Ramos (cell line): ENCODE results near the gene PITHD1.

Experiments used
- in situ Hi-C: fragments of 300-500 bp; cut with MboI; formaldehyde crosslinking; loops from one replicate; pipeline ENCODE4 v1.14.3; 2022; ENCODE audit warnings: low sequenced_read_pairs; ENCODE audit not compliant: unreplicated experiment

Gene PITHD1

GRCh38 chr1:23796466-23797271, 18.5 kb downstream of the PITHD1 start:
- in situ Hi-C loops: no loop called here

GRCh38 chr1:23797478-23798448, 19.5 kb downstream of the PITHD1 start:
- in situ Hi-C loops: no loop called here

DNA sequence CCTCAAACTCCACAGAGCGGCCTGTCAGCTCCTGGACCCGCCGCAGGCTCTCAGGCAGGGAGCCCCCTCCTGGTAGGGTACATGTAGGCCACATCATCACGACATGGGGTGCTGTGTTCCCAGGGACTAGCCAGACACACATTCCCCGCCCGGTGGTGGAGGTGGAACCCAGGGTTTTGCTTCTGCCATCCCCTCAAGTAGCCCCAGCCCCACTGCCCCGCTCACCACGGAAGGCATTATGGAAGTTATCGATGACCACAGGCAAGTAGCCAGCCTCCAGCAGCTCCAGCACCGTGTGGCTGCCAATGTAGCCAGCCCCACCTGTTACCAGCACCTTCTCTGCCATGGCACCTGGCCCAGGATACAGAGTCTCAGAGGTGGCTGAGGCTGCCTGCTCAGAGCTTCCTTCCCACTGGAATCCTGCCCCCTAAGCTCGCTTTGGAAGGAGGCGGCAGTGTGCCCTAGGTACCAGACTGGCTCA, 20.5 kb downstream of the PITHD1 start:
- in situ Hi-C loops: no loop called here

DNA sequence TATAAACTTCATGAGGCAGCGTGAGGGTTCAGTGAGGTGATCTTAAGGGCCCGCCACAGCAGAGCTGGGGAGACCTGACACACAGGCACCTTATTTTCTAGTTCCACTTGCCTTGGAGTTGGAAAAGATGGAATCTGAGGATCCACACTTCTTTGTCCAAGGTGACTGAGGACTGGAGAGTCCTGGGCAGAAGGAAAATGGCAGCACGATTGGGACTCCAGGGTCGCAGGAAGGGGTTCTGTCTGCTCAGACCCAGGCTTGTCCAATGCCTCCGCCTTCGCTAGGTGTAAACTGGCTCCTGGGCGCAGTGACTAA, 21.0 kb downstream of the PITHD1 start:
- in situ Hi-C loops: no loop called here

- in situ Hi-C loops: loop anchor here (25.0 kb wide), 1 partner anchor 588 kb away; no protein-coding TSS in a partner anchor
Observed at GRCh38 chr1:23799570-23800399, 21.6 kb downstream of the PITHD1 start.

DNA sequence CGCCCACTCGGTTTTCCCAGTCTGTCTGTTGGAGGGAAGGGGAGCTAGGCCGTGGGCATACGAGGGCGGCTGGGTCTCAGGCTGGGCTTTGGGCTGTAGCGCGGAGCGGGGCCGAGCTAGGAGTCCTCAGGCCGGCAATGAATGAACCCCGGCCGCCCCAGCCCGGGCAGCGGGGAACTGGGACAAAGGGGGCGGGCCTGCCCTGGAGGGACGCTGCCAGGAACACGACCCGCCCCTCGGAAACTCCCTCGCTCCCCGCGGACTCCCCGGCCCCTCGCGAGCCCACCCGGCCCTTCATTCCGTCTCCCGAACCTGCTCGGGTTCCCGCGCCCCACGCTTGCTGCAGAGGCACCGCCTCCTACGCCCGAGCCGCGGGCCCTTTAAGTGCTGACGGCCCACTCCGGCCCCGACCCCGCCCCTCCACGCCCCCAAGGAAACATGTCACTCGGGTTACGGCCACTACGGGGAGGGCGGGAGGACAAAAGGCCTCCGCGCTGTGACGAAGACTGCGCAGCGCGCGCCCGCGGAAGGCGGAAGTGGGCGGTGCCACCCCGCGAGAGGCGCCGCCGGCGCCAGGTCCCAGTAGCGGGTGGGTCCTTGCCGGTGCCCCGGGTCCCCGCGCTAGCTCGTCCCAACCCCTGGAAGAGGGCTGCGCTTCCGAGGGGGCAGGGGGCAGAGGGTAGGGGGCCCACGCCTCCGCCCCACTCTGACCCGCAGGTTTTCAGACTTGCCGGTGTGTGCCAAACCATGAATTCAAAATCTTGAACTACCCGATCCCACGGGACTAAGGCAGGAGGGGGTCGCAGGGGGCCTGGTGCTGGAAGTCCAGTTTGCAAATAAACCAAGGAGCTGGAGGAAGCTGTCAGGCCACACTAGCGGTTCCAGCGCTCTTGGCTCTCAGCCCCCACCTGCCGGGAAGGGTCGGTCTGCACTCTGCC, 22.5 kb downstream of the PITHD1 start, which contains the start of gene GALE:
TSS of gene GALE (minus strand) at position 355 of the 938 bp plus-strand sequence. CDS start 1,747 bp downstream, outside the sequence.
- in situ Hi-C loops: loop anchor here (25.0 kb wide), 1 partner anchor 587 kb away; no protein-coding TSS in a partner anchor

GRCh38 chr1:23801338-23801748, 23.1 kb downstream of the PITHD1 start:
- in situ Hi-C loops: loop anchor here (25.0 kb wide), 1 partner anchor 586 kb away; no protein-coding TSS in a partner anchor

DNA sequence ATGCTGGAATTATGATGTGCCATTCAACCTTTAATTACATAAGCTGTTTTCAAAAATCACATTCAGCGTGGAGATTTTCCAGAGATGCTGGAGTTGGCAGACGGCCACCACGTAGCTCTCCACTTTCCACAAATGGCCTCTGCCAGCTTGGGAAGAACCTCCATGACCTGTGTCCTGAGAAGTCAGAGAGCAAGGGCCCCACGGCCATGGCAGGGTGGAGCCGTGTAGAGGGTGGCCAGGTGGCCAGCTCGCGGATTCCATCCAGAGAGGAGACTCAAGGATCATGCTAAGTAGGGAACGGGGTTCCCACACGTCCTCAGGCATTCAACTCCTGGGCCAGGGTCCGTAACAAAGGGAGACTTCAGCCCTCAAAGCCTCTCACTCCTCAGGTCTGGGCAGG, 23.7 kb downstream of the PITHD1 start:
- in situ Hi-C loops: loop anchor here (25.0 kb wide), 1 partner anchor 585 kb away; no protein-coding TSS in a partner anchor

DNA sequence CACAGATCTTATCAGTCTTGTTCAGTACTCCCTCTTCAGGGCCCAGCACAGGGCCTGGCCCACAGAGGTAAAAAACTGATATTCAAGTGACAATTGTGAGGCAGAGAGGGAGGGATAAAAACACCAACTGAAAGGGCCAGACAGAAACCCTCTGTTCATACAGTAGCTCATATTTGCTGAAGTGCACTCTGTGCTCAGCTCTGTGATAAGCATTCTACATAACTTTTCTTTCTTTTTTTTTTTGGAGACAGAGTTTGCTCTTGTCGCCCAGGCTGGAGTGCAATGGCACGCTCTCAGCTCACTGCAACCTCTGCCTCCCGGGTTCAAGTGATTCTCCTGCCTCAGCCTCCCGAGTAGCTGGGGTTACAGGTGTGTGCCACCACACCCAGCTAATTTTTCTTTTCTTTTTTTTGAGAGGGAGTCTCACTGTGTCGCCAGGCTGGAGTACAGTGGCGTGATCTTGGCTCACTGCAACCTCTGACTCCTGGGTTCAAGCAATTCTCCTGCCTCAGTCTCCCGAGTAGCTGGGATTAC, 24.7 kb downstream of the PITHD1 start:
- in situ Hi-C loops: loop anchor here (25.0 kb wide), 1 partner anchor 584 kb away; no protein-coding TSS in a partner anchor

- in situ Hi-C loops: loop anchor here (25.0 kb wide), 1 partner anchor 584 kb away; no protein-coding TSS in a partner anchor
Observed at GRCh38 chr1:23803674-23804073, 25.5 kb downstream of the PITHD1 start.

GRCh38 chr1:23804183-23804835, 26.1 kb downstream of the PITHD1 start:
- in situ Hi-C loops: loop anchor here (25.0 kb wide), 1 partner anchor 583 kb away; no protein-coding TSS in a partner anchor

DNA sequence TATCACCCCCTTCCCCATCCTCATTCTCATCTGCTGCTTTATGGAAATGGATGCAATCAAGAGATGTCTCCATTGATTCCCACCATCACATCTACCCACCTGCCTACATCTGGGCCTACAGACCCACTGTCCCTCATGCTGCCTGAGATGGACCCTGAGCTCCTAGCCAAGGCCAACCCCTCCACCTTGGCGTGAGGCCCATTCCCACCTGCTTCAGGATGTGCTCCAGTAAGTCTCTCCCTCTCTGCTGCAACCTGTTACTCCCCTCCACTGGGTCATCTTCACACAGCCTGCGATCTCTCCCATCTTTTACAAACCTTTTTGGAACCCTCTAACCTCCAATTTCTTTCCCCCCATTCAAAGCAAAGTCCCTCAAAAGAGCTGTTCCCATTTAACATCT, 26.8 kb downstream of the PITHD1 start:
- in situ Hi-C loops: loop anchor here (5.0 to 25.0 kb wide), 2 partner anchors 112 to 582 kb away; no protein-coding TSS in a partner anchor

GRCh38 chr1:23806280-23806679, 28.1 kb downstream of the PITHD1 start:
- in situ Hi-C loops: loop anchor here (5.0 to 25.0 kb wide), 2 partner anchors 111 to 581 kb away; no protein-coding TSS in a partner anchor

- in situ Hi-C loops: loop anchor here (5.0 to 25.0 kb wide), 2 partner anchors 110 to 580 kb away; no protein-coding TSS in a partner anchor
Observed at GRCh38 chr1:23807453-23807852, 29.2 kb downstream of the PITHD1 start.

- in situ Hi-C loops: loop anchor here (5.0 to 25.0 kb wide), 2 partner anchors 108 to 578 kb away; no protein-coding TSS in a partner anchor
Observed at GRCh38 chr1:23809751-23810171, 31.5 kb downstream of the PITHD1 start.

DNA sequence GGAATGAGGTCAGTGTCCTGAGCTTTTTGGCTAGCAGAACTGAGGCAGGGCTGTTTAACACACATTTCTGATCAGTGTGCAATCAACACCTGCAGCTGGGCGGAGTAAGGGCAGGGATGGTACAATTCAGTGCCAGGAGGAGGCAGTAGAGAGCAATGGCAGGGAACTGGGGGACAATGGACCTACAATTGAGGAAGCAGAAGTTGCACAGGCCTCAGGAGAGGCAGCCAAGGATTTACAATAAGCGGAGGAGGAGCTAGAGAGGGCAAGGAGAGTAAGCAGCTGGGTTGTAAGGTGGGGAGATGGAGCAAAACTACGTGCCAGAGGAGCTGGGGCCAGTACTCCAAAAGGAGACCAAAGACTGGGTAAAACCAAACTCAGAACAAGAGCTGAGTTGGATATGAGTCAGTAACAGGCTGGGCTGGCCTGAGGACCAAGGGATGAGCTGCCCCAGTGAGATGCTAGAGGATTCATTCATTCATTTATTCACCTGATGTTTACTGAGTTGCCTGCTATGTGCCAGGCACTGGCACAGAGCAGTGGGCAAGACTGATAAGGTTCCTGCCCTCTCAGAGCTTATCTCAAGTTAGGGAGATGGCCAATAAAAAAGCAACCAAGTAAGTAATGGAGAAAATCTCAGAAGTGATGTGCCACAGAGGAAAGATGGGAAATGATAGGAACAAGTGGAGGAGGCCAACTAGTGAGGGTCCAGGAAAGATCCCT, 32.8 kb downstream of the PITHD1 start:
- in situ Hi-C loops: loop anchor here (25.0 kb wide), 1 partner anchor 576 kb away; no protein-coding TSS in a partner anchor
